Stomach smooth muscle (tissue), 2 donors: ENCODE results near the gene AP3B2.

Experiments
- H3K27ac ChIP-seq: one replicate; pipeline ENCODE4 v1.7.0; 2013; ENCODE audit warnings: mild to moderate bottlenecking, low read length, inconsistent platforms
- H3K27me3 ChIP-seq, 2 donors: one replicate each; pipeline ENCODE4 v1.7.0; 2013; ENCODE audit warnings: low read length in 2 of 2; ENCODE audit not compliant: insufficient read depth in 2 of 2, control insufficient read depth in 1 of 2
- H3K36me3 ChIP-seq, 2 donors: one replicate each; pipeline ENCODE4 v1.7.0; 2013; ENCODE audit warnings: low read length in 2 of 2; ENCODE audit not compliant: control insufficient read depth in 2 of 2, insufficient read depth in 2 of 2
- H3K4me1 ChIP-seq: one replicate; pipeline ENCODE4 v1.7.0; 2013; ENCODE audit warnings: low read length; ENCODE audit not compliant: control insufficient read depth, insufficient read depth
- H3K4me3 ChIP-seq, 2 donors: one replicate each; pipeline ENCODE4 v1.7.0; 2013; ENCODE audit warnings: low read length in 2 of 2
- H3K9ac ChIP-seq, 2 donors: one replicate each; pipeline ENCODE4 v1.7.0; 2013; ENCODE audit warnings: low read length in 2 of 2, mild to moderate bottlenecking in 1 of 2
- H3K9me3 ChIP-seq, 2 donors: one replicate each; pipeline ENCODE4 v1.7.0; 2013; ENCODE audit warnings: low read length in 2 of 2; ENCODE audit not compliant: control insufficient read depth in 2 of 2
- donor health status: healthy.
- donor health status: Pancreatic carcinoma.

The AP3B2 gene

GRCh38 chr15:82640672-82641071 lies 69.0 kb downstream of the AP3B2 start:
- Histone ChIP-seq H3K27ac (no peak overlapping the region), H3K9me3 (no peaks in the 10 kb centered on the region), H3K4me3 (no peak overlapping the region), H3K9ac (no peak overlapping the region), H3K36me3 (no peaks in the 10 kb centered on the region), H3K27me3 (peaks cover 13 to 14% of the 10 kb centered on the region in 2 donors), H3K4me1 (no peaks in the 10 kb centered on the region)

DNA sequence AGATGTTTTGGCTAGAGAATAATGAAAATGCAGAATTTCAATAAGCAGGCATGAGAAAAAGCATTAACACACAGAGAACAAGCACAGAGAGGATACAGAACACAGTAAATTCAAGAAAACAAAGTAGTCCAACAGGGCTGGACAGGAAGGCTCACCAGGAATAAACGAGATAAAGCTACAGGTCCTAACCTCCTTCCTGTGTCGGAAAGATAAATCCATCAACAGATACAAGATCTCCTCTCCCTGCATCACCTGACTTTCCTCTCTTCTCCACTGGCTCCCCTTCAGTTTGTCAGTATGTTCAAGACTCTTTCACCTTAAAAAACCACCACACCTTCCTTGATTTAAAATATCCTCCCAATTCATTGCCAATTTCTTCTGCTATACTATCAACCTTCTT lies 73.9 kb downstream of the AP3B2 start:
- no peaks in the 10 kb centered on the region for H3K9me3 ChIP-seq
- H3K36me3 ChIP-seq = no peaks in the 10 kb centered on the region
- no peak overlapping the region for H3K27ac ChIP-seq
- peaks cover 0 to 2% of the 10 kb centered on the region in 2 donors for H3K27me3 ChIP-seq
- H3K9ac ChIP-seq = no peak overlapping the region
- no peak overlapping the region for H3K4me3 ChIP-seq
- no peaks in the 10 kb centered on the region for H3K4me1 ChIP-seq

DNA sequence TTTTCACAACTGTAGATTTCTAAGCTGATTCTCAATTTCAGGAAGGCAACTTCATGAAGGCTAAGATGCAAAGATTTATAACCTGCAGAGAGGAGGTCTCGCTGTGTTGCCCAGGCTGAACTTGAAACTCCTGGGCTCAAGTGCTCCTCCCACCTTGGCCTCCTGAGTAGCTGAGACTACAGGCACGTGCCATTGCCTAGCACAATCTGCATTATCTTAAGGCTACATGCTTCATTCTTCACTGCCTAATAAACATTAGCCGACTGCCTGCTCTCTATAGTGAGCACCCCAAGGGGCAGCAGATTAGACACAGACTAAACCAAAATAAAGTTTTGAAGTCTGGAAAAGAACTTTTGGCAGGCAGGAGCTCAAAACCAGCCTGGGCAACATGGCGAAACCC lies 79.6 kb downstream of the AP3B2 start:
- Histone ChIP-seq H3K4me1 (no peaks in the 10 kb centered on the region), H3K9me3 (no peaks in the 10 kb centered on the region), H3K9ac (no peak overlapping the region), H3K36me3 (no peaks in the 10 kb centered on the region), H3K27me3 (no peaks in the 10 kb centered on the region), H3K4me3 (no peak overlapping the region), H3K27ac (no peak overlapping the region)

DNA sequence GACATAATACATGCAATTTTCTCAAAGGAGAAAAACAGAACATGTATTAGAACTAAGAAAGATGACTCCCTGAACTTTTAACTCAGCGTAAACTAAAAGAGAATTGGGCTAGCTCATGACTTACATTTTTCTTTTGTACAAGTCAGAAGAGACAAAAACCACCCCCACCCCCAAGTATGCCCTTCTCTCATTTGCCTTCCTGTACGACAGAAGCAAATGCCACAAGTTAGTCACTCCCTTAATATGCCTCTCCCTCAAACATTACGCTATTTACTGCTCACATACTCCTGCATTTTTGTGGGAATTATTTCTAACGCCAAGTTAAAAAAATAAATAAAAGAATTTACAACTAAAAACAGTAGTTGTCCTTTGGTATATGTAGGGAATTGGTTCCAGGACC lies 84.5 kb downstream of the AP3B2 start:
- H3K27ac ChIP-seq = no peak overlapping the region
- no peaks in the 10 kb centered on the region for H3K4me1 ChIP-seq
- no peak overlapping the region for H3K9ac ChIP-seq
- no peaks in the 10 kb centered on the region for H3K36me3 ChIP-seq
- no peaks in the 10 kb centered on the region for H3K9me3 ChIP-seq
- no peaks in the 10 kb centered on the region for H3K27me3 ChIP-seq
- H3K4me3 ChIP-seq = no peak overlapping the region

- Histone ChIP-seq H3K27me3 (no peaks in the 10 kb centered on the region), H3K9me3 (no peaks in the 10 kb centered on the region), H3K4me1 (no peaks in the 10 kb centered on the region), H3K36me3 (no peaks in the 10 kb centered on the region), H3K4me3 (no peak overlapping the region), H3K27ac (no peak overlapping the region), H3K9ac (no peak overlapping the region)
These were observed 85.2 kb downstream of the AP3B2 start for GRCh38 chr15:82624438-82624837.

DNA sequence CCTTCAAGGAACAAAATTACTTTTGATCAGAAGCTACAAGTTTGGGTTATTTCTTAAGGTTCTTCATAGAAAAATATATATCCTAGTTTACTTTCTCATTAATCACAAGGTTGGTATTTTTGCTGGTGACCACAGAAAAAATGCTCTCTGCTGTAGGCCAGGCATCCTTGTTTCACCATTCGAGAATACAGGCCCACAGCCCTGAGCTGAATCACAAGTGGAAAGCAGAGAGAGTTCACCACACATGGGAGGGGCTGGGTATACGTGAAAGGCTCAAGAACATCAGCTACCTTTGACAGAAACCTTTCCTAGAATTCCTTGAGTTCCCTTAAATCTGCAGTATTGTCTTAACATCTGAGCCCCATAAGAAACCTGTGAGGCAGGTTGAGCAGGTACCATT lies 85.7 kb downstream of the AP3B2 start:
- Histone ChIP-seq H3K9me3 (no peaks in the 10 kb centered on the region), H3K4me1 (no peaks in the 10 kb centered on the region), H3K27me3 (no peaks in the 10 kb centered on the region)

GRCh38 chr15:82621970-82622369 lies 87.7 kb downstream of the AP3B2 start:
- Histone ChIP-seq H3K27ac (no peak overlapping the region), H3K36me3 (no peaks in the 10 kb centered on the region), H3K4me3 (no peak overlapping the region), H3K9me3 (no peaks in the 10 kb centered on the region), H3K9ac (no peak overlapping the region), H3K27me3 (no peaks in the 10 kb centered on the region), H3K4me1 (no peaks in the 10 kb centered on the region)

More for the DNA sequence above, 85.7 kb downstream of the AP3B2 start:
- H3K36me3 ChIP-seq = no peaks in the 10 kb centered on the region
- H3K9ac ChIP-seq = no peak overlapping the region
- H3K27ac ChIP-seq = no peak overlapping the region
- no peak overlapping the region for H3K4me3 ChIP-seq

GRCh38 chr15:82613747-82614146 lies 95.9 kb downstream of the AP3B2 start:
- H3K27me3 ChIP-seq = no peaks in the 10 kb centered on the region
- no peaks in the 10 kb centered on the region for H3K4me1 ChIP-seq
- H3K4me3 ChIP-seq = no peak overlapping the region
- no peak overlapping the region for H3K27ac ChIP-seq
- H3K9ac ChIP-seq = no peak overlapping the region
- no peaks in the 10 kb centered on the region for H3K9me3 ChIP-seq
- no peaks in the 10 kb centered on the region for H3K36me3 ChIP-seq

DNA sequence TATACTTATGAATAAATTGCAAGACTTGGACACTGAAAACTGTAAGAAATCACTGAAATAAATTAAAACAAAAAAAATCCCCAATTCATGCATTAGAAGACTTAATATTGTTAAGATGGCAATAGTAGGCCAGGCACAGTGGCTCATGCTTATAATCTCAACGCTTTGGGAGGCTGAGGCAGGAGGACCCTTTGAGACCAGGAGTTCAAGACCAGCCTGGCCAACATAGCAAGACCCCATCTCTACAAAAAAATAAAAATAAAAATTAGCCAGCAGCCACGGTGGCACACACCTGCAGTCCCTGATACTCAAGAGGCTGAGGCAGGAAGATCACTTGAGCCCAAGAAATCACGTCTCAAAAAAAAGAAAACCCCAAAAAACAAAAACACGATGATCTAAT lies 98.3 kb downstream of the AP3B2 start:
- no peaks in the 10 kb centered on the region for H3K36me3 ChIP-seq
- no peak overlapping the region for H3K27ac ChIP-seq
- no peaks in the 10 kb centered on the region for H3K4me1 ChIP-seq
- H3K4me3 ChIP-seq = no peak overlapping the region
- H3K9me3 ChIP-seq = no peaks in the 10 kb centered on the region
- no peaks in the 10 kb centered on the region for H3K27me3 ChIP-seq
- no peak overlapping the region for H3K9ac ChIP-seq
